Small intestine (tissue), 7 donors: ENCODE data around the gene ZNF565. TPM values are rescaled to one million over a fixed set of nuclear protein-coding genes. Genes with fewer than 3 reads are reported as not detected.
"Not testable (repeated sequence)": the region's sequence is repeated elsewhere in the genome, so short reads cannot be mapped to it uniquely, and the experiment has no call there.

Experiments used
- DNase-seq, 2 donors: peaks; one replicate each; pipeline versions ENCODE4 v3.0.0 to v3.0.0-alpha.2; 2013
- FAIRE-seq: peaks from 2 replicates; lab custom pipeline; 2012; peaks lifted over from hg19 to GRCh38; lab: Jason Lieb, UNC
- H3K27ac ChIP-seq, 3 donors: one replicate each; pipeline ENCODE4 v1.5.1; 2013; ENCODE audit warnings: low read length in 2 of 3, mild to moderate bottlenecking in 2 of 3, control low read depth in 1 of 3, inconsistent platforms in 1 of 3, low read depth in 1 of 3, moderate library complexity in 1 of 3
- H3K27me3 ChIP-seq, 3 donors: one replicate each; pipeline ENCODE4 v1.6.1; 2013; ENCODE audit warnings: low read length in 3 of 3, inconsistent platforms in 1 of 3; ENCODE audit not compliant: control insufficient read depth in 3 of 3, insufficient read depth in 3 of 3
- H3K36me3 ChIP-seq, 3 donors: one replicate each; pipeline ENCODE4 v1.6.1; 2013; ENCODE audit warnings: low read length in 3 of 3, inconsistent platforms in 1 of 3, low read depth in 1 of 3, mild to moderate bottlenecking in 1 of 3, moderate library complexity in 1 of 3; ENCODE audit not compliant: control insufficient read depth in 3 of 3, insufficient read depth in 2 of 3
- H3K4me1 ChIP-seq, 3 donors: one replicate each; pipeline ENCODE4 v1.6.1; 2013; ENCODE audit warnings: low read length in 2 of 3, inconsistent platforms in 1 of 3, low read depth in 1 of 3, mild to moderate bottlenecking in 1 of 3, moderate library complexity in 1 of 3; ENCODE audit not compliant: control insufficient read depth in 3 of 3, insufficient read depth in 2 of 3
- H3K4me3 ChIP-seq, 3 donors: one replicate each; pipeline ENCODE4 v1.5.1; 2013; ENCODE audit warnings: low read length in 3 of 3, control low read depth in 1 of 3, inconsistent platforms in 1 of 3, low read depth in 1 of 3, mild to moderate bottlenecking in 1 of 3, moderate library complexity in 1 of 3
- H3K9me3 ChIP-seq, 2 donors: one replicate each; pipeline ENCODE4 v1.6.1; 2013; ENCODE audit warnings: low read depth in 1 of 2, low read length in 1 of 2; ENCODE audit not compliant: control insufficient read depth in 2 of 2, insufficient read depth in 1 of 2
- WGBS, 3 donors: extraction: QIAGEN DNeasy Blood & Tissue Kit; methylation state at CpG; one replicate each; pipeline ENCODE4 v1.1.7; 2013; 5-methylcytosine and 5-hydroxymethylcytosine counted together
- polyA plus RNA-seq, 4 donors: library from polyadenylated mRNA; stranded (reverse) in 3 of 4; unstranded in 1 of 4; fragments of 200-250 nt in 3 of 4; fragments of 120-200 nt in 1 of 4; gene quantifications; one replicate each; pipeline versions ENCODE4 v1.2.1 to v1.2.3, GENCODE V29; 2013
- donor health status: healthy with polysubstance abuse.
- donor health status: control.
- donor health status: control.
- donor health status: Bipolar disorder and iron deficiency.
- donor health status: healthy.

ZNF565 gene
- polyA plus RNA-seq, 4 donors, result 1.6 to 4.8 (median 2.8) TPM

DNA sequence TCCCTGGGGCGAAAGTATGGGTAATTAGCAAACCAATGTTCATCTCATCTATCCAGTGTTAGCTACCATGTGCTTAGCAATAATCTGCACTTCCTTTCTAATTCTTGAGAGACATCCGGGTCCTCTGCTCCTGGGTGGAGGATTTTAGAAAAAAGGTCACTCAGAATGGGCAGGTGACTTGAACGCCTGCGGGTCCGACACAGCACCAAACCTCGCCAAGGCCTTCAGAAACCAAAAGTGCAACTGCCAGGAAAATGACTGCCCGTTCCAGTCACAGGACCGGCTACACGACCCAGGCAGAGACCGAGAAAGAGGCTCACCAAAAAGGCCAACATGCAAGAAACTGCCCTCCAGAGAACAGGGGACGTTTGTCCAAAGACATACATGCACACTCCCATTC is 40.4 kb upstream of the ZNF565 start:
- Histone ChIP-seq H3K4me1 (no peaks in the 10 kb centered on the region), H3K27me3 (no peaks in the 10 kb centered on the region), H3K4me3 (no peak overlapping the region), H3K9me3 (peaks cover 2 to 27% of the 10 kb centered on the region in 2 donors), H3K27ac (no peak overlapping the region), H3K36me3 (no peaks in the 10 kb centered on the region)
- no peak for DNase-seq
- FAIRE-seq, result no peak
- 84 to 94% (median 94%) methylated on average over 11 of the region's 11 CpGs for WGBS, 3 donors

DNA sequence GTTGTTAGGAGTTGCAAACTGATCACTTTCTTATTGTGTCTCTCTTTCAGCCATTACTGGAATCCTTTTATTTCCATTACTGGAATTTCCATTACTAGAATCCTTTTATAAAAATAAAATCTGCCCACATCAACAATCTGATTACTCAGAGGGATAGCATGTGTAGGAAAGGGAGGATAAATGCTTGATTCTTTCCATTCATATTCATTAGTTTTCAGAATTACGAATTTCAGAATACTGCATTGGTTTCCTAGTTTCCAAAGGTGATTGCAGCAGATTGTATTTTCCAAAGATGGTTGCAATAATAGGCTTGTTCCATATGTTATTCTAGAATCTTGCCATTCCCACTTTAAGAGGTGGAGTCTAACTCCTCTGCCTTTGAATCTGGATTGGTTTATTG is 37.6 kb upstream of the ZNF565 start:
- no peaks in the 10 kb centered on the region for H3K36me3 ChIP-seq
- no peaks in the 10 kb centered on the region for H3K4me1 ChIP-seq
- WGBS, 3 donors, result 61 to 70% (median 69%) methylated on average over 1 of the region's 1 CpG
- peaks cover 2 to 25% of the 10 kb centered on the region in 2 donors for H3K9me3 ChIP-seq
- FAIRE-seq, result no peak
- H3K27me3 ChIP-seq, result no peaks in the 10 kb centered on the region
- no peak for DNase-seq
- no peak overlapping the region for H3K4me3 ChIP-seq
- no peak overlapping the region for H3K27ac ChIP-seq

DNA sequence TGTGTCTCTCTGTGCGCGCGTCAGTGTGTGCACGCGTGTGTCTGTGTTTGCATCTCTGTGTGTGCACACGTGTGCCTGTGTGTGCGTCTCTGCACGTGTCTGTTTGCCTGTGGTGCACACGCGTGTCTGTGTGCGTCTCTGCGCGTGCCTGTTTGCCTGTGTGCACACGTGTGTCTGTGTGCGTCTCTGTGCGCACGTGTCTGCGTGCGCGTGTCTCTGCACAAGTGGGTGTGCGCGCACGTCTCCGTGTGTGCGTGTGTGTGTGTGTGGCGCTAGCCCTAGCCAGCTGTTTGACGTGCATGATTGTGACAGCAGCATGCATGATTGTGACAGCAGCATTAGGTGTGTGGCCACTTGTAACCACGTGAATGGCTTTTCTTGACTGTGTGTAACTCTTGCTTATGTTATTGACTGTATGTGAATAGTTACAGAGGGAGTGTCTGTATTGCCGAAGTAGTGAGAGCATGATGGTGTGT is 31.6 kb upstream of the ZNF565 start:
- H3K9me3 ChIP-seq, result peaks cover 0 to 14% of the 10 kb centered on the region in 2 donors

DNA sequence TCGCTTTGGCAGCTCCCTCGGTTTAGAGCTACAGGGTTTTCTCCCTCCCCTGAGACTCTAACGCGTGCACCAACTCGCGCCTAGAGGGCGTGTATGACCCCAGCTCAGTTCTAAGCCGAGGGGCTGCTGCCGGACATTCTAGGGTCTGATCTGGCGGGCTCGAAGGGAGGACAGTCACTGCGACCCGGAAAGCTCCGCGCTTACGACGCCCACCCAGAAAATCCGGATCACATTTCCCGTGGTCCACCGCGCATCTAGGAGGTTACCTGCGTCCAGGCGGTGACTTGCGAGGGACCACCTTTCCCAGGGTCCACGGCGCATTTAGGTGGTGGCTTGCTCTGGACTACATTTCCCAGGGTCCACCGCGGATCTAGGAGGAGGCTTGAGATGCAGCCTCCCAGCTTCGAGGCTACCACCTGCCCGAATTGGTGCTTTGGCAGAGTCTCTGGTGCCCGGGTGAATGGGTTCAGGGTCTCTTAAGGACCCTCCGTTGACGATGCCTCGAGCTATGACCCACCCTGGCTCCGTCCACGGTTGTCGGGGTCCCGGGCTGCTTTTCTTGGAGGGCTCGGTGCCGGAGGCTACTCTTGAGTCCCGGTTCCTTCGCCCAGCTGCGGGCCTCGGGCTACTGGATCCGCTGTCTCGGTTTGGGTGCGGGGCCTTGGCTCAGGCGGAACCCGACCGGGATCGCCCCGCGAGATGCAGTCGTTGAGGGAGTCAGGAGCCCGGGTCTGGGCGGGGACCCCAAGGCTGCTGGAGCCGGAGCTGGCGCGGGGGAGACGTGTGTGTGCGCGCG is 30.9 kb upstream of the ZNF565 start:
- DNase-seq, result no peak

More for the DNA sequence above, 31.6 kb upstream of the ZNF565 start:
- H3K4me3 ChIP-seq, result peak overlapping the region in 1 of 3 donors; percentile 29
- 29 to 50% (median 49%) methylated on average over 26 to 29 of the region's 29 CpGs for WGBS, 3 donors
- no peaks in the 10 kb centered on the region for H3K4me1 ChIP-seq
- no peak for DNase-seq
- H3K27me3 ChIP-seq, result peaks cover 0 to 19% (median 4%) of the 10 kb centered on the region in 3 donors
- FAIRE-seq, result no peak
- H3K27ac ChIP-seq, result no peak overlapping the region
- H3K36me3 ChIP-seq, result no peaks in the 10 kb centered on the region

DNA sequence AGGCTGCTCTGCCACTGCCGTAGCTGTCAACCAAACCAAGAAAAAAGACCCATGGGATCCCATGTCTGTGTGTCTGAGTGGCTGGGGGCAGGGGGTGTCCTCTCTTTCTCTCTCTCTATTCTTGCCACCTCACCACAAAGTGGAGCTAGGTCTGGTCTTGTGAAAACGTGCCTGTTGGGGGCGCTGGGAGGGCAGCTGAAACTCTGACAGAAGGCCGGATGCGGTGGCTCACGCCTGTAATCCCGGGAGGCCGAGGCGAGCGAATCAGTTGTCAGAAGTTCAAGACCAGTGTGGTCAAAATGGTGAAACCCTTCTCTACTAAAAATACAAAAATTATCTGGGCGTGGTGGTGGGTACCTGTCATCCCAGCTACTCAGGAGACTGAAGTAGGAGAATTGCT is 29.6 kb upstream of the ZNF565 start:
- H3K36me3 ChIP-seq, result peaks cover 0 to 2% (median 0%) of the 10 kb centered on the region in 3 donors
- WGBS, 3 donors, result 71 to 94% (median 84%) methylated on average over 11 of the region's 11 CpGs
- FAIRE-seq, result no peak

More for the DNA sequence above, 30.9 kb upstream of the ZNF565 start:
- peaks cover 0 to 18% of the 10 kb centered on the region in 2 donors for H3K9me3 ChIP-seq
- WGBS, 3 donors, result 6 to 28% (median 24%) methylated on average over 51 to 63 of the region's 63 CpGs
- H3K36me3 ChIP-seq, result no peaks in the 10 kb centered on the region
- H3K4me3 ChIP-seq, result peak overlapping the region in 1 of 3 donors; percentile 29
- no peak overlapping the region for H3K27ac ChIP-seq
- peaks cover 0 to 19% (median 4%) of the 10 kb centered on the region in 3 donors for H3K27me3 ChIP-seq
- H3K4me1 ChIP-seq, result no peaks in the 10 kb centered on the region
- no peak for FAIRE-seq

DNA sequence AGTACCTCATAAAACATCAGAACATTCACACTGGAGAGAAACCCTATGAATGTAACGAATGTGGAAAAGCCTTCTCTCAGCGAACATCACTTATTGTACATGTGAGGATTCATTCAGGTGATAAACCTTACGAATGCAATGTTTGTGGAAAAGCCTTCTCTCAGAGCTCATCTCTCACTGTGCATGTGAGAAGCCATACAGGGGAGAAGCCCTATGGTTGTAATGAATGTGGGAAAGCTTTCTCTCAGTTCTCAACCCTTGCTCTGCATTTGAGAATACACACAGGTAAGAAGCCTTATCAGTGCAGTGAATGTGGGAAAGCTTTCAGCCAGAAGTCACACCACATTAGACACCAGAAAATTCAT is 22.5 kb upstream of the ZNF565 start:
- H3K4me1 ChIP-seq, result no peaks in the 10 kb centered on the region
- peaks cover 28 to 41% (median 31%) of the 10 kb centered on the region in 3 donors for H3K36me3 ChIP-seq
- WGBS, 3 donors, result 97 to 99% (median 98%) methylated on average over 3 of the region's 3 CpGs
- DNase-seq, result no peak
- H3K27ac ChIP-seq, result no peak overlapping the region
- FAIRE-seq, result no peak
- no peak overlapping the region for H3K4me3 ChIP-seq
- peaks cover 3 to 49% of the 10 kb centered on the region in 2 donors for H3K9me3 ChIP-seq
- H3K27me3 ChIP-seq, result no peaks in the 10 kb centered on the region

More for the DNA sequence above, 29.6 kb upstream of the ZNF565 start:
- no peak overlapping the region for H3K4me3 ChIP-seq
- H3K27ac ChIP-seq, result no peak overlapping the region
- H3K27me3 ChIP-seq, result peaks cover 0 to 19% (median 4%) of the 10 kb centered on the region in 3 donors
- DNase-seq, result no peak
- H3K4me1 ChIP-seq, result no peaks in the 10 kb centered on the region
- peaks cover 2 to 21% of the 10 kb centered on the region in 2 donors for H3K9me3 ChIP-seq

DNA sequence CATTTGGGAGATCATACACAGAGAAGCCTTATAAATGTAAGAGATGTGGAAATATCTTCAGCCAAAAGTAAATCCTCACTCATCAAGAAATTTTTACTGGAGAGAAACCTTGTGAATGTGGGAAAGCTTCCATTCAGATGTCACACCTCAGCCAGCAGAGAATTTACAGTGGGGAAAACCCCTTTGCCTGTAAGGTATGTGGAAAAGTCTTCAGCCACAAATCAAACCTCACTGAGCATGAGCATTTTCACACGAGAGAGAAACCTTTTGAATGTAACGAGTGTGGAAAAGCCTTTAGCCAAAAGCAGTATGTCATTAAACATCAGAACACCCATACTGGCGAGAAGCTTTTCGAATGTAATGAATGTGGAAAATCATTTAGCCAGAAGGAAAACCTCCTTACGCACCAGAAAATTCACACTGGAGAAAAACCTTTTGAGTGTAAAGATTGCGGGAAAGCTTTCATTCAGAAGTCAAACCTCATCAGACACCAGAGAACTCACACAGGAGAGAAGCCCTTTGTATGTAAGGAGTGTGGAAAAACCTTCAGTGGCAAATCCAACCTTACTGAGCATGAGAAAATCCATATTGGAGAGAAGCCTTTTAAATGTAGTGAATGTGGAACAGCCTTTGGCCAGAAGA is 22.0 kb upstream of the ZNF565 start:
- FAIRE-seq (no peak), DNase-seq (no peak)
- Histone ChIP-seq H3K36me3 (peaks cover 33 to 45% (median 34%) of the 10 kb centered on the region in 3 donors), H3K27ac (no peak overlapping the region), H3K4me1 (no peaks in the 10 kb centered on the region), H3K27me3 (no peaks in the 10 kb centered on the region), H3K4me3 (no peak overlapping the region), H3K9me3 (peaks cover 3 to 53% of the 10 kb centered on the region in 2 donors)
- 96 to 98% (median 98%) methylated on average over 6 of the region's 6 CpGs for WGBS, 3 donors

DNA sequence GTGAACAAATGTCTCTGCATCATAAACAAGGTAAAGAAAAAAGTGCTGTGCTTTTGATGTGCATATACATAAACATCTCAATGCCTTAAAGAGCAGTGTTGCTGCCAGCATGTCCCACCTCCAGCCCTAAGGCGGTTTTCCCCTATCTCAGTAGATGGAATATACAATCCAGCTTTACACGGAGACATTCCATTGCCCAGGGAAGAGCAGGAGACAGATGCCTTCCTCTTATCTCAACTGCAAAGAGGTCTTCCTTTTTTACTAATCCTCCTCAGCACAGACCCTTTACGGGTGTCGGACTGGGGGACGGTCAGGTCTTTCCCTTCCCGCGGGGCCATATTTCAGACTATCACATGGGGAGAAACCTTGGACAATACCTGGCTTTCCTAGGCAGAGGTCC is 19.2 kb upstream of the ZNF565 start:
- not testable (repeated sequence) for FAIRE-seq

More for the DNA sequence above, 19.2 kb upstream of the ZNF565 start:
- not testable (repeated sequence) for H3K27ac ChIP-seq, H3K4me1 ChIP-seq, DNase-seq, H3K27me3 ChIP-seq, H3K4me3 ChIP-seq
- peaks cover 47 to 65% (median 49%) of the 10 kb centered on the region in 3 donors for H3K36me3 ChIP-seq
- 79 to 84% (median 83%) methylated on average over 7 of the region's 7 CpGs for WGBS, 3 donors
- H3K9me3 ChIP-seq, result peaks cover 1 to 66% of the 10 kb centered on the region in 2 donors
